Limb (tissue), 2 donors: ENCODE measurements around the gene KRTAP9-7.
"Not testable (repeated sequence)": the region's sequence is repeated elsewhere in the genome, so short reads cannot be mapped to it uniquely, and the experiment has no call there.

Experiments used
- DNase-seq, 2 donors: peaks; one replicate each; pipeline ENCODE4 v3.0.0-alpha.2; 2016; ENCODE audit errors: extremely low spot score in 2 of 2

KRTAP9-7 gene

DNA sequence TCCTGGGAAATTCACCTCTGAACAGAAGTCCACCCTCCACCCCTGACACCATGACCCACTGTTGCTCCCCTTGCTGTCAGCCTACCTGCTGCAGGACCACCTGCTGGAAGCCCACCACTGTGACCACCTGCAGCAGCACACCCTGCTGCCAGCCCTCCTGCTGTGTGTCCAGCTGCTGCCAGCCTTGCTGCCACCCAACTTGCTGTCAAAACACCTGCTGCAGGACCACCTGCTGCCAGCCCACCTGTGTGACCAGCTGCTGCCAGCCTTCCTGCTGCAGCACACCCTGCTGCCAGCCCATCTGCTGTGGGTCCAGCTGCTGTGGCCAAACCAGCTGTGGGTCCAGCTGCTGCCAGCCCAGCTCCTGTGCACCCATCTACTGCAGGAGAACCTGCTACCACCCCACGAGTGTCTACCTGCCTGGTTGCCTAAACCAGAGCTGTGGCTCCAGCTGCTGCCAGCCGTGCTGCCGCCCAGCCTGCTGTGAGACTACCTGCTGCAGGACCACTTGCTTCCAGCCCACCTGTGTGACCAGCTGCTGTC lies at the start of gene KRTAP9-7:
Gene KRTAP9-7 (plus strand): TSS at position 51 of the 543 bp plus-strand sequence. CDS start 0 bp downstream, at position 51.
- not testable (repeated sequence) for DNase-seq

DNA sequence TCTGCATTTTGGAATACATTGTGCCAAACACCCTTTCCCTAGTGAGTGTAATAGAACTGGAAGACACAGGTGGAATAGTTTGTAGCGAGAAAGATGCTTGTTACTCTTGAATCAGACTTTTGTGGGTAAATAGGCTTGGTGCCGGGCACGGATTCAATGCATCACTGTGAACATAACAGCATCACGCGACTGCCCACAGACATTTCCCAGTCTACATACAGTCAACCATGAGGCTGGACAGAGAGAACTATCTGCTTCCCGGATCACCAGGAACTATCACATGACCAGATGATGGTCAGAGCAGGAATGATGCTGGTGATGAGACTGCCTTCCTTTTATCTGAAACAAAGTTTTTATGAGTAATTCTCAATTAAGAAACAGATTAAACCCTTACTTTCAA lies 49.4 kb upstream of the KRTAP9-7 start:
- no peak for DNase-seq

DNA sequence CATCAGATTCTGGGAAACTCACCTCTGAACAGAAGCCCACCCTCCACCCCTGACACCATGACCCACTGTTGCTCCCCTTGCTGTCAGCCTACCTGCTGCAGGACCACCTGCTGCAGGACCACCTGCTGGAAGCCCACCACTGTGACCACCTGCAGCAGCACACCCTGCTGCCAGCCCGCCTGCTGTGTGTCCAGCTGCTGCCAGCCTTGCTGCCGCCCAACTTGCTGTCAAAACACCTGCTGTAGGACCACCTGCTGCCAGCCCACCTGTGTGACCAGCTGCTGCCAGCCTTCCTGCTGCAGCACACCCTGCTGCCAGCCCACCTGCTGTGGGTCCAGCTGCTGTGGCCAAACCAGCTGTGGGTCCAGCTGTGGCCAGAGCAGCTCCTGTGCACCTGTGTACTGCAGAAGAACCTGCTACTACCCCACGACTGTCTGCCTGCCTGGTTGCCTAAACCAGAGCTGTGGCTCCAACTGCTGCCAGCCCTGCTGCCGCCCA lies 48.9 kb upstream of the KRTAP9-7 start, which contains the start of gene KRTAP9-2:
Gene KRTAP9-2 (plus strand): TSS at position 51 of the 498 bp plus-strand sequence. CDS start 7 bp downstream, at position 58.
- DNase-seq = not testable (repeated sequence)

DNA sequence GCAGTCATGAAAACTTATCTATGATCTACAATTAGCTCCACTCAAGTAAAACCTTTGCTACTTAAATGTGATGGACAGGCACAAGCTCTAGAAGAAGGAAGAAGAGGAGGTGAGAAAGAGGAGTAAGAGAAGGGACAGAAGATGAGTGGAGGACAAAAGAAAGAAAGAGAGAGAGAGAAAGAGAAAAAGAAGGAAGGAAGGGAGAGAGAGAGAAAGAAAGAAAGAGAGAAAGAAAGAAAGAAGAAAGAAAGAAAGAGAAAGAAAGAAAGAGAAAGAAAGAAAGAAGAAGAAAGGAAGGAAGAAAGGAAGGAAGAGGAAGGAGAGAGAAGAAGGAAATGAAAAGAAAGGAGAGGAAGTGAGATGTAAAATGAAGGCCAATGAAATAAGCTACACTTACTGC lies 45.4 kb upstream of the KRTAP9-7 start:
- DNase-seq = no peak

DNA sequence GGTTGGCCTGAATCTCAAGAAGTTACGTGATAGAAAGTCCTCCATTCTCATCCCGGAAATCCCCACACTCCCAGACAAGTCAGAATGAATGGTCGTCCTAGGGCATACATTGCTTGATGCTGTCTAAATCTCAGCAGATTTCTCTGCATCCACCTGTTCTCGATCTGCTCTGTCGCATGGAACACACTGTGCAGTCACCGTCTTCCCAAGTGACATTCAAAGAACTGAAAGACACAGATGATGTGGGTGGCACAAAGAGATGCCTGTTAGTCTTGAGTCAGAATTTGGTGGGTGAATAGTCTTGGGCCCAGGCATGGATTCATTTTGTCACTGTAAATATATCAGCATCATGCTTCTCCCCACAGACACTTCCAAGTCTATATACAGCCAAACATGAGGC lies 43.8 kb upstream of the KRTAP9-7 start:
- no peak for DNase-seq

GRCh38 chr17:41232399-41233105 lies 42.9 kb upstream of the KRTAP9-7 start, which contains the start of gene KRTAP9-3:
Gene KRTAP9-3, plus strand, starts transcription at chr17:41232449. Its CDS starts 53 bp downstream, at chr17:41232502.
- not testable (repeated sequence) for DNase-seq

GRCh38 chr17:41237116-41237515 lies 38.4 kb upstream of the KRTAP9-7 start:
- not testable (repeated sequence) for DNase-seq

- DNase-seq = not testable (repeated sequence)
Measured at GRCh38 chr17:41237949-41238437, 37.5 kb upstream of the KRTAP9-7 start, which contains the start of gene KRTAP9-8. Gene KRTAP9-8, plus strand, starts transcription at chr17:41237999. Its CDS starts 53 bp downstream, at chr17:41238052.

GRCh38 chr17:41246995-41247787 lies 28.3 kb upstream of the KRTAP9-7 start:
- not testable (repeated sequence) for DNase-seq

- not testable (repeated sequence) for DNase-seq
Measured at GRCh38 chr17:41249637-41250240, 25.8 kb upstream of the KRTAP9-7 start, which contains the start of gene KRTAP9-4. Gene KRTAP9-4, plus strand, starts transcription at chr17:41249687. Its CDS starts 34 bp downstream, at chr17:41249721.

DNA sequence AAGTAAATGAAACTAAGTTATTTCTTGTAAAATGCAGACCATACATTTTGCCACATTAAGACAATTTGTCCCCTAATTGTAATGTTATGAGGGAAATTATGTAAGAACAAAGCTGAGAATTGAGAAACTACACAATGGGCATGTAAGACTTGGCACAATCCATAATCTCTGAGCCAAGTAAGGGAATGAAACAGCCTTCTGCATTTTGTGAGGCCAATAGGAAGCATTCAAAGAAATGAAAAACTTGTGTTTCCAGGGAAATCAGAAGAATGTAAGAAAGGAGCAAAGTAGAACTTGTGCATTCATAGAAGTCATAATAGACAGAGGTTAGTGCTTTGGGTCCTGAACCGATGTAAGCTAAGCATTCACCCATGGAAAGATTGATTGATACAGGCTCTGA lies 24.2 kb upstream of the KRTAP9-7 start:
- DNase-seq = no peak

DNA sequence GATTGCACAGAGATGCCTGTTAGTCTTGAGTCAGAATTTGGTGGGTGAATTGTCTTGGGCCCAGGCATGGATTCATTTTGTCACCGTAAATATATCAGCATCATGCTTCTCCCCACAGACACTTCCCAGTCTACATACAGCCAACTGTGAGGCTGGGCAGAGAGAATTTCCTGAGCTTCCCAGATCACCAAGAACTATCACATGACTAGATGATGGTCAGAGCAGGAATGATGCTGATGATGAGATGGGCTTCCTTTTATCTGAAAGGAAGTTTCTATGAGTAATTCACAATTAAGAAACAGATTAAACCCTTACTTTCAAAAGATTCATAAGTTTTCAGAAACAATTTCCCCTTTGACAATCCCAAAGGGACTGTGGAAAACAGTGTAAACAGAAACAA lies 20.6 kb upstream of the KRTAP9-7 start:
- DNase-seq = no peak

GRCh38 chr17:41255381-41256290 lies 19.9 kb upstream of the KRTAP9-7 start, which contains the start of gene KRTAP9-9:
Gene KRTAP9-9, plus strand, starts transcription at chr17:41255384.
- DNase-seq = not testable (repeated sequence)

GRCh38 chr17:41256291-41256685 lies 19.2 kb upstream of the KRTAP9-7 start:
- no peak for DNase-seq

GRCh38 chr17:41258406-41258805 lies 17.1 kb upstream of the KRTAP9-7 start:
- DNase-seq = no peak

DNA sequence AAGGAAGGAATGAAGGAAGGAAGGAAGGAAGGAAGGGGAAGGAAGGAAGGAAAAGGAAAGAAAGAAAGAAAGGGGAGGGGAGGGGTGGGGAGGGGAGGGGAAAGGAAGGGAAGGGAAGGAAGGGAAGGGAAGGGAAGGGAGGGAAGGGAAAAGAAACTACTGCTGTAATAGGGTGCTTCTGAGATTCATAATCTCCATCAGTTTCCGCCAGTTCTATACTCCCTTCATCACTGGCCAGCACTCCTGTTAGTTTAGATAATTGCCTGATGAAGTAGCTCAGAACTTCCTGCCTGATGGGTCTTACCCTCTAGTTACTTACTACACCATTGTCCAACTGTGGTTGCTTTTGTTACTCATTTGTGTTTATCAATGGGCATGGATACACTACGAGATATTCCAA lies 12.3 kb upstream of the KRTAP9-7 start:
- DNase-seq = no peak

- no peak for DNase-seq
Measured at GRCh38 chr17:41264599-41264998, 10.9 kb upstream of the KRTAP9-7 start.

- no peak for DNase-seq
Measured at GRCh38 chr17:41265078-41265477, 10.4 kb upstream of the KRTAP9-7 start, which contains the start of gene KRTAP9-6. Gene KRTAP9-6, plus strand, starts transcription at chr17:41265378. Its CDS starts 0 bp downstream, at chr17:41265378.

- DNase-seq = no peak
Measured at GRCh38 chr17:41267711-41268110, 7.8 kb upstream of the KRTAP9-7 start.

GRCh38 chr17:41271323-41271722 lies 4.2 kb upstream of the KRTAP9-7 start:
- not testable (repeated sequence) for DNase-seq
